PC-9 (cell line): ENCODE results near the gene CD109.
A peak's percentile ranks its signal among the peaks of the same experiment; 100 is the strongest.

Experiments
- EZH2 ChIP-seq: fragments of 200-600 bp; sonication (generic); IDR thresholded peaks from 2 replicates; pipeline ENCODE4 v1.8.0; 2017; ENCODE audit warnings: antibody characterized with exemption, low read depth
- TF ChIP-seq, protein P1 (sequence below): fragments of 200-600 bp; sonication (generic); conservative IDR thresholded peaks from 2 replicates; pipeline ENCODE4 v1.6.1; 2017; ENCODE audit warnings: mixed run types, antibody characterized with exemption, mild to moderate bottlenecking, moderate library complexity

DNA sequence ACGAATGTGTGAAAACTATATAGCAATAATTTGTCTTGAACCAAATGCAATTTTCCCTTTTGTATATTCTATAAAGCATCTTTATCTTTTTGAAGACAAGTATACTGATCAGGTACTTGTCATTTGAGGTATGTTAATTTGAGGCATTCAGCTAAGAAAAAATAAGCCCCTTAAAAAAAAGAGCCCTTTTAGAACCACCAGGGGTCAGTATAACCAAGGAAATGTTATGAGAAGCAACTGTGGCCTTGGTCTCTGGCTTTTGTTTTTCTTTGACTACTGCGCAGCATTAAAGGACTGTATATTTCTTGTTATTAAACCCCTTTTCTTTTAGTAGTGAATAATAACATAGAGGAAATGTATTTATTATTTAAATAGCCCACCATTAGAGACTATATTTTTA is 43.1 kb downstream of the CD109 start:
- TF ChIP-seq, protein P1, sequence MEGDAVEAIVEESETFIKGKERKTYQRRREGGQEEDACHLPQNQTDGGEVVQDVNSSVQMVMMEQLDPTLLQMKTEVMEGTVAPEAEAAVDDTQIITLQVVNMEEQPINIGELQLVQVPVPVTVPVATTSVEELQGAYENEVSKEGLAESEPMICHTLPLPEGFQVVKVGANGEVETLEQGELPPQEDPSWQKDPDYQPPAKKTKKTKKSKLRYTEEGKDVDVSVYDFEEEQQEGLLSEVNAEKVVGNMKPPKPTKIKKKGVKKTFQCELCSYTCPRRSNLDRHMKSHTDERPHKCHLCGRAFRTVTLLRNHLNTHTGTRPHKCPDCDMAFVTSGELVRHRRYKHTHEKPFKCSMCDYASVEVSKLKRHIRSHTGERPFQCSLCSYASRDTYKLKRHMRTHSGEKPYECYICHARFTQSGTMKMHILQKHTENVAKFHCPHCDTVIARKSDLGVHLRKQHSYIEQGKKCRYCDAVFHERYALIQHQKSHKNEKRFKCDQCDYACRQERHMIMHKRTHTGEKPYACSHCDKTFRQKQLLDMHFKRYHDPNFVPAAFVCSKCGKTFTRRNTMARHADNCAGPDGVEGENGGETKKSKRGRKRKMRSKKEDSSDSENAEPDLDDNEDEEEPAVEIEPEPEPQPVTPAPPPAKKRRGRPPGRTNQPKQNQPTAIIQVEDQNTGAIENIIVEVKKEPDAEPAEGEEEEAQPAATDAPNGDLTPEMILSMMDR, result peak; percentile 92
- TF ChIP-seq EZH2, result no peak
